CD4-positive, alpha-beta T cell treated with Interleukin-15 for 1 hour (primary cell): ENCODE data around the gene RAP1GAP2.
A peak's percentile ranks its signal among the peaks of the same experiment; 100 is the strongest.
"Not testable (repeated sequence)": the region's sequence is repeated elsewhere in the genome, so short reads cannot be mapped to it uniquely, and the experiment has no call there.

Experiments
- DNase-seq: peaks from one replicate; pipeline ENCODE4 v3.0.0-alpha.2; 2020

RAP1GAP2 gene

GRCh38 chr17:2978116-2978515 lies 181.9 kb downstream of the RAP1GAP2 start:
- DNase-seq = no peak

GRCh38 chr17:2978991-2979390 lies 182.8 kb downstream of the RAP1GAP2 start:
- no peak for DNase-seq

- DNase-seq = no peak
These were observed 184.1 kb downstream of the RAP1GAP2 start for GRCh38 chr17:2980211-2980903.

- no peak for DNase-seq
These were observed 184.6 kb downstream of the RAP1GAP2 start for GRCh38 chr17:2980904-2981246.

GRCh38 chr17:2981325-2981724 lies 185.1 kb downstream of the RAP1GAP2 start:
- DNase-seq = no peak

GRCh38 chr17:2982854-2983253 lies 186.6 kb downstream of the RAP1GAP2 start:
- no peak for DNase-seq

GRCh38 chr17:2983255-2983654 lies 187.0 kb downstream of the RAP1GAP2 start:
- DNase-seq = no peak

- no peak for DNase-seq
These were observed 189.1 kb downstream of the RAP1GAP2 start for GRCh38 chr17:2985318-2985717.

GRCh38 chr17:2986925-2987324 lies 190.7 kb downstream of the RAP1GAP2 start:
- DNase-seq = no peak

GRCh38 chr17:2989396-2989795 lies 193.2 kb downstream of the RAP1GAP2 start:
- DNase-seq = not testable (repeated sequence)

GRCh38 chr17:2989855-2990254 lies 193.6 kb downstream of the RAP1GAP2 start:
- DNase-seq = no peak

- DNase-seq = peak; percentile 52
These were observed 194.2 kb downstream of the RAP1GAP2 start for GRCh38 chr17:2990396-2990795.

- DNase-seq = not testable (repeated sequence)
These were observed 195.3 kb downstream of the RAP1GAP2 start for GRCh38 chr17:2991396-2992180.

- no peak for DNase-seq
These were observed 198.2 kb downstream of the RAP1GAP2 start for GRCh38 chr17:2994441-2994840.

- DNase-seq = no peak
These were observed 199.1 kb downstream of the RAP1GAP2 start for GRCh38 chr17:2995377-2995776.

GRCh38 chr17:2995886-2996809 lies 199.9 kb downstream of the RAP1GAP2 start:
- DNase-seq = no peak

- DNase-seq = no peak
These were observed 200.8 kb downstream of the RAP1GAP2 start for GRCh38 chr17:2996810-2997670.

- DNase-seq = not testable (repeated sequence)
These were observed 202.2 kb downstream of the RAP1GAP2 start for GRCh38 chr17:2998469-2998901.

- DNase-seq = peak; percentile 69
These were observed 206.5 kb downstream of the RAP1GAP2 start for GRCh38 chr17:3002538-3003295.

- peak; percentile 71 for DNase-seq
These were observed 207.3 kb downstream of the RAP1GAP2 start for GRCh38 chr17:3003296-3004149.
